ENCODE measurements around the gene MEX3A. TPM values are rescaled to one million over a fixed set of nuclear protein-coding genes. Genes with fewer than 3 reads are reported as not detected.

MEX3A gene
- total RNA-seq, 3 donors from 2014 or later (not counting 1 experiment from before 2014, with no cell fraction given) = 0.05 to 0.16 (median 0.14) TPM

- DNase-seq (no peak), ATAC-seq (no peak)
- Histone ChIP-seq H3K4me3 (ENCODE audit: low read length) (no peak overlapping the region), H3K27ac (ENCODE audit: low read length) (no peak overlapping the region), H3K9me3 (ENCODE audit: control insufficient read depth, insufficient read depth, low read length) (no peaks in the 10 kb centered on the region), H3K4me1 (ENCODE audit: control insufficient read depth, insufficient read depth, low read length) (no peaks in the 10 kb centered on the region), H3K36me3 (ENCODE audit: control insufficient read depth, insufficient read depth, low read length) (no peaks in the 10 kb centered on the region), H3K27me3 (ENCODE audit: control insufficient read depth, insufficient read depth, low read length) (no peaks in the 10 kb centered on the region)
- Mint-ChIP-seq H3K4me3 (no peak overlapping the region), H3K36me3 (no peaks in the 10 kb centered on the region), H3K9me3 (no peaks in the 10 kb centered on the region), H3K4me1 (peaks cover 0 to 14% of the 10 kb centered on the region in 2 donors), H3K27ac (no peak overlapping the region), H3K27me3 (ENCODE audit: low read depth in 2 of 2) (no peaks in the 10 kb centered on the region)
- 97% methylated on average over 3 of the region's 3 CpGs for WGBS (ENCODE audit: insufficient coverage)
- TF ChIP-seq CTCF (IDR thresholded peaks at IDR 0.05) = no peak
- intact Hi-C loops (cut with micrococcal nuclease) = no loop called here
These were observed 20.1 kb downstream of the MEX3A start for GRCh38 chr1:156062189-156062588.

GRCh38 chr1:156060937-156061636 is 21.2 kb downstream of the MEX3A start, which contains the start of gene RAB25:
Gene RAB25, plus strand, starts transcription at chr1:156061160. Its CDS starts 241 bp downstream, at chr1:156061401.
- intact Hi-C loops (cut with micrococcal nuclease) = no loop called here
- Mint-ChIP-seq H3K9me3 (no peaks in the 10 kb centered on the region), H3K4me1 (peaks cover 5 to 13% of the 10 kb centered on the region in 2 donors), H3K36me3 (no peaks in the 10 kb centered on the region), H3K4me3 (no peak within 1 kb of the TSS), H3K27ac (no peak within 1 kb of the TSS), H3K27me3 (ENCODE audit: low read depth in 2 of 2) (no peaks in the 10 kb centered on the region)
- Histone ChIP-seq H3K4me1 (ENCODE audit: control insufficient read depth, insufficient read depth, low read length) (no peaks in the 10 kb centered on the region), H3K4me3 (ENCODE audit: low read length) (no peak within 1 kb of the TSS), H3K9me3 (ENCODE audit: control insufficient read depth, insufficient read depth, low read length) (no peaks in the 10 kb centered on the region), H3K27ac (ENCODE audit: low read length) (no peak within 1 kb of the TSS), H3K27me3 (ENCODE audit: control insufficient read depth, insufficient read depth, low read length) (no peaks in the 10 kb centered on the region), H3K36me3 (ENCODE audit: control insufficient read depth, insufficient read depth, low read length) (no peaks in the 10 kb centered on the region)
- 87% methylated on average over 11 of the region's 11 CpGs for whole genome bisulfite sequencing (ENCODE audit: insufficient coverage)
- TF ChIP-seq CTCF (IDR thresholded peaks at IDR 0.05) = no peak
- ATAC-seq (no peak), DNase-seq (no peak)

- Mint-ChIP-seq H3K9me3 (no peaks in the 10 kb centered on the region), H3K27ac (no peak overlapping the region), H3K27me3 (ENCODE audit: low read depth in 2 of 2) (no peaks in the 10 kb centered on the region), H3K36me3 (no peaks in the 10 kb centered on the region), H3K4me1 (peaks cover 28 to 33% of the 10 kb centered on the region in 2 donors), H3K4me3 (peak overlapping the region; percentile 18)
- Histone ChIP-seq H3K27ac (ENCODE audit: low read length) (no peak overlapping the region), H3K36me3 (ENCODE audit: control insufficient read depth, insufficient read depth, low read length) (no peaks in the 10 kb centered on the region), H3K4me1 (ENCODE audit: control insufficient read depth, insufficient read depth, low read length) (peaks cover 27% of the 10 kb centered on the region), H3K27me3 (ENCODE audit: control insufficient read depth, insufficient read depth, low read length) (no peaks in the 10 kb centered on the region), H3K9me3 (ENCODE audit: control insufficient read depth, insufficient read depth, low read length) (no peaks in the 10 kb centered on the region), H3K4me3 (ENCODE audit: low read length) (no peak overlapping the region)
- intact Hi-C loops (cut with micrococcal nuclease) = no loop called here
- DNase-seq (no peak), ATAC-seq (no peak)
- no peak for TF ChIP-seq CTCF (IDR thresholded peaks at IDR 0.05)
- WGBS (ENCODE audit: insufficient coverage) = 100% methylated on average over 1 of the region's 1 CpG
These were observed 25.9 kb downstream of the MEX3A start for GRCh38 chr1:156056326-156056849.

All from natural killer cell (primary cell).